SJCRH30 (cell line): ENCODE data around the gene MYRIP. TPM values are rescaled to one million over a fixed set of nuclear protein-coding genes. Genes with fewer than 3 reads are reported as not detected.
"Not testable (repeated sequence)": the region's sequence is repeated elsewhere in the genome, so short reads cannot be mapped to it uniquely, and the experiment has no call there.

Experiments
- DNase-seq, 2 experiments: peaks; one replicate each; pipeline ENCODE4 v3.0.0-alpha.2; 2015 to 2020
- H3K27ac ChIP-seq: fragments of 250-450 bp; sonication (Bioruptor Pico); 2 replicates; pipeline ENCODE4 v1.5.1; 2020; ENCODE audit warnings: mild to moderate bottlenecking, moderate library complexity
- H3K27me3 ChIP-seq: fragments of 250-450 bp; sonication (Bioruptor Pico); 2 replicates; pipeline ENCODE4 v1.5.1; 2020; ENCODE audit warnings: mild to moderate bottlenecking, moderate library complexity
- H3K36me3 ChIP-seq: fragments of 250-450 bp; sonication (Bioruptor Pico); 2 replicates; pipeline ENCODE4 v1.5.1; 2020; ENCODE audit warnings: mild to moderate bottlenecking, moderate library complexity
- H3K4me1 ChIP-seq: fragments of 250-450 bp; sonication (Bioruptor Pico); 2 replicates; pipeline ENCODE4 v1.5.1; 2020; ENCODE audit warnings: mild to moderate bottlenecking, moderate library complexity
- H3K4me3 ChIP-seq: fragments of 250-450 bp; sonication (Bioruptor Pico); 2 replicates; pipeline ENCODE4 v1.5.1; 2020; ENCODE audit warnings: mild to moderate bottlenecking, moderate library complexity
- H3K9me3 ChIP-seq: fragments of 250-450 bp; sonication (Bioruptor Pico); replicated peaks from 2 replicates; pipeline ENCODE4 v1.5.1; 2020; ENCODE audit warnings: mild to moderate bottlenecking, moderate library complexity
- total RNA-seq: library from RNA; depleted of rRNA; stranded (reverse); fragments of >200 nt; shearing (Covaris generic); gene quantifications from 2 replicates; pipeline ENCODE4 v1.2.3, GENCODE V29; 2014; rRNA removed

The MYRIP gene
- not detected in 2 replicates for total RNA-seq

DNA sequence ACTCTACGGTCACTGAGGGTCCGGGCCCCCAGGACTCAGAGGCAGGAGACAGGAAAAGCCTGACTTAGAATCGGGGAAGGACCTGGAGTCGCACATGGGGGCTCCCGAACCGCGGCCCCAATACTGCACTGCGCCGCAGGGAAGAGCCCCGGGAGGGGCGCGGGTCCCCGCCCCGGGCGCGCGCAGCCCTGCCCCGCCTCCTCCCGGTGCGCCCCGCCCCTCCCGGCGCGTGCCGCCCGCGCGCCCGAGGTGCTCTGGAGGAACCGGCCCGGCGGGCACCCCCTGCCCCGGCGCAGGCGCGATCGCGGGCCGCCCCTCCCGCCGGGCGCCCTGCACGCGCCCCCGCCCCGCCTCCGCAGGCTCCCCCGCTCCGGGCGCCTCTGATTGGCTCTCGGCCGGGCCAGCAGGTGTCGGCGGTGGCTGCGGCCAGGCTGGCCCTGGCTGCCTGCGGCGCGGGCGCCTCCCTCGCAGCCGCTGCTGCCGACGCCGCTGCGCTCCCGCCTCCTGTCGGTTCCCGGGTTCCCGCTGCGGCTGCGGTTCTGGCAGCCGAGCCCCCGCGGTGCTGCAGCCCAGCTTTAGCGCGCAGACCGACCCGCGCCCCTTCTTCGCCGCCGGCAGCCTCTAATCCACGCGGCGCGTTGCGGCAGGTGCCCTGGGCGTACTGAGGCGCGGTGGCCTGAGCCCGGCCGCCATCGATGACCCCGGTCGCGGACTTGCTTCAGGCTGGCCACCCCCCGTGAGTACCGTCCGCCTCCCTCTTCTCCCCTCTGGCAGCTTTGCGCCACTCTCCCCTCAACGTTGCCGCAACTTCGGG is at the start of gene MYRIP:
Gene MYRIP, plus strand, starts transcription at position 429 of the 814 bp plus-strand sequence. CDS start 91,208 bp downstream, outside the sequence.
- Histone ChIP-seq H3K4me3 (no peak within 1 kb of the TSS), H3K9me3 (no peaks in the 10 kb centered on the region), H3K4me1 (no peaks in the 10 kb centered on the region), H3K36me3 (no peaks in the 10 kb centered on the region), H3K27me3 (no peaks in the 10 kb centered on the region), H3K27ac (no peak within 1 kb of the TSS)
- DNase-seq: no peak

- Histone ChIP-seq H3K9me3 (no peaks in the 10 kb centered on the region), H3K27ac (no peak overlapping the region), H3K27me3 (no peaks in the 10 kb centered on the region), H3K4me3 (no peak overlapping the region), H3K36me3 (no peaks in the 10 kb centered on the region), H3K4me1 (no peaks in the 10 kb centered on the region)
- DNase-seq: no peak
These were observed 49.1 kb upstream of the MYRIP start for GRCh38 chr3:39760325-39760724.

- no peaks in the 10 kb centered on the region for H3K27me3 ChIP-seq
- DNase-seq: no peak
- no peaks in the 10 kb centered on the region for H3K4me1 ChIP-seq
- no peak overlapping the region for H3K27ac ChIP-seq
- no peaks in the 10 kb centered on the region for H3K9me3 ChIP-seq
- no peaks in the 10 kb centered on the region for H3K36me3 ChIP-seq
- H3K4me3 ChIP-seq: no peak overlapping the region
These were observed 46.8 kb upstream of the MYRIP start for GRCh38 chr3:39762537-39763070.

GRCh38 chr3:39763390-39763789 is 46.0 kb upstream of the MYRIP start:
- Histone ChIP-seq H3K4me1 (no peaks in the 10 kb centered on the region), H3K27ac (no peak overlapping the region), H3K36me3 (no peaks in the 10 kb centered on the region), H3K9me3 (no peaks in the 10 kb centered on the region), H3K27me3 (no peaks in the 10 kb centered on the region), H3K4me3 (no peak overlapping the region)
- DNase-seq: no peak

DNA sequence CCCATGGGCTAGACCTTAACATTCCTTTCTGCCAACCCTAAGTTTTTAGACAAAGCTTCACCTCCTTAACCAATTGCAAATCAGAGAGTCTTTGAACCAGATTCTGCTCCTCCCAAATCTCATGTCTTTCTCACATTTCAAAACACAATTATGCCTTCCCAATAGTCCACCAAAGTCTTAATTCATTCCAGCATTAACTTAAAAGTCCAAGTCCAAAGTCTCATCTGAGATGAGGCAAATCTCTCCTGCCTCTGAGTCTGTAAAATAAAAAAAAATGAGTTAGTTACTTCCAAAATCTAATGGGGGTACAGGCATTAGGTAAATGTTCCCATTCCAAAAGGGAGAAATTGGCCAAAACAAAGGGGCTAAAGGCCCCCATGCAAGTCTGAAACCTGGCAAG is 43.8 kb upstream of the MYRIP start:
- Histone ChIP-seq H3K27me3 (no peaks in the 10 kb centered on the region), H3K9me3 (no peaks in the 10 kb centered on the region), H3K4me3 (no peak overlapping the region), H3K36me3 (no peaks in the 10 kb centered on the region), H3K27ac (no peak overlapping the region), H3K4me1 (no peaks in the 10 kb centered on the region)
- no peak for DNase-seq

- Histone ChIP-seq H3K27me3 (no peaks in the 10 kb centered on the region), H3K9me3 (no peaks in the 10 kb centered on the region), H3K36me3 (no peaks in the 10 kb centered on the region), H3K27ac (no peak overlapping the region), H3K4me1 (no peaks in the 10 kb centered on the region), H3K4me3 (no peak overlapping the region)
- DNase-seq: no peak
These were observed 43.0 kb upstream of the MYRIP start for GRCh38 chr3:39766433-39766832.

- not testable (repeated sequence) for H3K27ac ChIP-seq, H3K27me3 ChIP-seq, DNase-seq, H3K9me3 ChIP-seq, H3K36me3 ChIP-seq, H3K4me1 ChIP-seq, H3K4me3 ChIP-seq
These were observed 42.5 kb upstream of the MYRIP start for GRCh38 chr3:39766909-39767308.

- DNase-seq, H3K9me3 ChIP-seq, H3K27me3 ChIP-seq, H3K27ac ChIP-seq, H3K4me1 ChIP-seq, H3K36me3 ChIP-seq, H3K4me3 ChIP-seq: not testable (repeated sequence)
These were observed 31.2 kb upstream of the MYRIP start for GRCh38 chr3:39778168-39778567.

GRCh38 chr3:39779511-39780230 is 29.7 kb upstream of the MYRIP start:
- Histone ChIP-seq H3K27ac (no peak overlapping the region), H3K27me3 (no peaks in the 10 kb centered on the region), H3K9me3 (no peaks in the 10 kb centered on the region), H3K4me3 (no peak overlapping the region), H3K4me1 (no peaks in the 10 kb centered on the region), H3K36me3 (no peaks in the 10 kb centered on the region)
- DNase-seq: no peak

- Histone ChIP-seq H3K36me3 (no peaks in the 10 kb centered on the region), H3K4me1 (no peaks in the 10 kb centered on the region), H3K27me3 (no peaks in the 10 kb centered on the region), H3K9me3 (no peaks in the 10 kb centered on the region), H3K4me3 (no peak overlapping the region), H3K27ac (no peak overlapping the region)
- no peak for DNase-seq
These were observed 29.1 kb upstream of the MYRIP start for GRCh38 chr3:39780352-39780751.

- Histone ChIP-seq H3K4me3 (no peak overlapping the region), H3K36me3 (no peaks in the 10 kb centered on the region), H3K9me3 (no peaks in the 10 kb centered on the region), H3K27ac (no peak overlapping the region), H3K4me1 (no peaks in the 10 kb centered on the region), H3K27me3 (no peaks in the 10 kb centered on the region)
- DNase-seq: no peak
These were observed 28.4 kb upstream of the MYRIP start for GRCh38 chr3:39781025-39781424.

DNA sequence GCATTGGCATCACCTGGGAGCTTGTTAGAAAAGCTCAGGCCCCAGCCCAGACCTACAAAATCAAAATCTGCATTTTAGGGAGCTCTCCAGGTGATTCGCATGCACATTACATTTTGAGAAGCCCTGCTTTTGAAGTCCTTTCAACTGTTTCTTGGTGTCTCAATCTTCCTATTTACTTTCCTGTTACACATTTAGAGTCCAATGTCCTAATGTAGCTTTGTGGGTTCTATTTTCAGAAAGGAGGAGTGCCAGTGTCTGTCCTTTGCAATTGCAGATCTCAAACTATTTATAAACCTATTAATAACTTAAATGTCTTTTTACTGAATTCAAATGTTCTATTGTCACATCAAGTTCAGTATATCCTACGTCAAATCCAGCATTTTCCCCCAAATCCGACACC is 27.8 kb upstream of the MYRIP start:
- Histone ChIP-seq H3K4me1 (no peaks in the 10 kb centered on the region), H3K4me3 (no peak overlapping the region), H3K36me3 (no peaks in the 10 kb centered on the region), H3K9me3 (no peaks in the 10 kb centered on the region), H3K27me3 (no peaks in the 10 kb centered on the region), H3K27ac (no peak overlapping the region)
- DNase-seq: no peak

- no peaks in the 10 kb centered on the region for H3K36me3 ChIP-seq
- no peak overlapping the region for H3K27ac ChIP-seq
These were observed 25.7 kb upstream of the MYRIP start for GRCh38 chr3:39783680-39784079.

DNA sequence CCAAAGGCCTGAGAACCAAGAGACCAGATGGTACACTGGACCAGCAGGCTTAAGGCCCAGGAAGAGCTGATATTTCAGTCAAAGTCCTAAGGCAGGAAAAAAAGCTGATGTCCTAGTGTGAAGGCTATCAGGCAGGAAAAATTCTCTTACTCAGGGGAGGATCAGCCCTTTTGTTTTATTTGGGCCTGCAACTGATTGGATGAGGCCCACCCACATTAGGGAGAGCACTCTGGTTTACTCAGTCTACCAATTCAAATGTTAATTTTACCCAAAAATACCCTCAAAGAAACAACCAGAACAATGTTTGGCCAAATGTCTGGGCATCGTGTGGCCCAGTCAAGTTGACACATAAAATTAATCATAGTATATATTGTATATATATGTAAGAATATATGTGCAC is 24.5 kb upstream of the MYRIP start:
- no peaks in the 10 kb centered on the region for H3K4me1 ChIP-seq
- DNase-seq: no peak
- H3K4me3 ChIP-seq: no peak overlapping the region
- no peaks in the 10 kb centered on the region for H3K9me3 ChIP-seq
- H3K36me3 ChIP-seq: no peaks in the 10 kb centered on the region
- H3K27ac ChIP-seq: no peak overlapping the region
- H3K27me3 ChIP-seq: no peaks in the 10 kb centered on the region

More at GRCh38 chr3:39783680-39784079, 25.7 kb upstream of the MYRIP start:
- Histone ChIP-seq H3K9me3 (no peaks in the 10 kb centered on the region), H3K27me3 (no peaks in the 10 kb centered on the region), H3K4me3 (no peak overlapping the region), H3K4me1 (no peaks in the 10 kb centered on the region)
- DNase-seq: no peak

DNA sequence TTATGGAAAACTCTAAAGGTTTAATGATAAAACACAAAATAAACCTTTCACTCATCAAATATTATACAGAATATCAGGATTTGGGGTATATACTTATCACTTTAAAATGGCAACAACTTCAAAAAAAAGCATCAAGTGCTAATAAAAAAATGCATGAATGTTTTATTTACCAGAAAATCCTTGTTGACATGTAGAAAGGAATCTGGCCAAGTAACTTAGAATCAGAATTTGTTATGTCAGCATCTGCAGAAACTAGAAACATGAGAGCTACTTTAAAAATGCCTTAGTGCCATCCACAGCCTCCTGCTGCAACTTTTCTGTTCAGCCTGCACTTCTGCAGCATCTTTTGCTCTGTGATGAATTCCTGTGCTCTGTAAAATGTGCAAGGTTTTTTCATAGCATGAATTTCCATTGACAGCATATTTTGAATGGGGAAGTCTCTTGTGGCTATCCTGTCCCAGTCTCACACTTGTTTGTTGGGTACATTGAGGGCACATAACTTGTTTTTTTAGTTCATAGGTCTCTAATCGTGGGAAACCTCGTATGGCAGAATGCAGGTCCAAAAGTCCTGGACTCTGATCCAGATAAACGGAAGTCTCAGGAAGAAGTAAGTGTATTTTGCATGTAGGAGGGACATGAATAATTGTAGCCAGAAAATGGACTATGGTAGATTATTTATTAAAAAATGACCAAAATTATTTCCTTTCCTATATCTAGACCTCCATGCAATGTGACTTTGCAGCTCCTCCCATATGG is 21.1 kb upstream of the MYRIP start:
- H3K9me3 ChIP-seq: no peaks in the 10 kb centered on the region
- no peak overlapping the region for H3K4me3 ChIP-seq
- no peaks in the 10 kb centered on the region for H3K36me3 ChIP-seq

More for the DNA sequence above, 21.1 kb upstream of the MYRIP start:
- Histone ChIP-seq H3K27me3 (no peaks in the 10 kb centered on the region), H3K27ac (no peak overlapping the region), H3K4me1 (no peaks in the 10 kb centered on the region)
- DNase-seq: no peak
